Natural killer cell treated with Interleukin-12 subunit alpha and Interleukin-12 subunit beta and Interleukin-15 and Interleukin-18, amount 100 ng/mL, for 72 hours (primary cell): Measurements from ENCODE around the gene ARHGDIG. TPM values are rescaled to one million over a fixed set of nuclear protein-coding genes. Genes with fewer than 3 reads are reported as not detected.
"Not testable (repeated sequence)": the region's sequence is repeated elsewhere in the genome, so short reads cannot be mapped to it uniquely, and the experiment has no call there.

Source experiments
- ATAC-seq, 2 donors: fragments of 150-1000 bp; cut with Tn5 transposase in 1 of 2; sonication (Bioruptor Pico), chemical (Tn5 transposase) in 1 of 2; 2 replicates each; pipeline ENCODE4 v1.10.0; 2021
- DNase-seq: peaks from one replicate; pipeline ENCODE4 v3.0.0; 2022; ENCODE audit warnings: low spot score
- H3K27ac Mint-ChIP-seq, 2 donors: 1 replicate in 1 of 2; 2 replicates in 1 of 2; pipeline ENCODE4 v1.8.0; 2022; ENCODE audit warnings: mixed read lengths in 2 of 2, mild to moderate bottlenecking in 1 of 2, moderate library complexity in 1 of 2
- H3K27me3 Mint-ChIP-seq, 2 donors: 1 replicate in 1 of 2; 2 replicates in 1 of 2; pipeline ENCODE4 v1.8.0; 2022; ENCODE audit warnings: mixed read lengths in 2 of 2
- H3K36me3 Mint-ChIP-seq: one replicate; pipeline ENCODE4 v1.8.0; 2022; ENCODE audit warnings: mixed read lengths
- H3K4me1 Mint-ChIP-seq, 2 donors: 1 replicate in 1 of 2; 2 replicates in 1 of 2; pipeline ENCODE4 v1.8.0; 2022; ENCODE audit warnings: low read depth in 2 of 2, mixed read lengths in 2 of 2, mild to moderate bottlenecking in 1 of 2
- H3K4me3 Mint-ChIP-seq: one replicate; pipeline ENCODE4 v1.8.0; 2022; ENCODE audit warnings: mixed read lengths
- H3K9me3 Mint-ChIP-seq: 2 replicates; pipeline ENCODE4 v1.8.0; 2022; ENCODE audit warnings: mixed read lengths
- total RNA-seq, 2 donors: library from RNA; stranded (reverse); gene quantifications; one replicate each; pipeline ENCODE4 v1.2.3, GENCODE V29; 2022

Gene ARHGDIG
- total RNA-seq, 2 donors from 2014 or later = not detected

GRCh38 chr16:258091-258490 lies 22.3 kb upstream of the ARHGDIG start:
- H3K27ac Mint-ChIP-seq, ATAC-seq, H3K36me3 Mint-ChIP-seq, H3K27me3 Mint-ChIP-seq, H3K9me3 Mint-ChIP-seq, H3K4me3 Mint-ChIP-seq, DNase-seq: not testable (repeated sequence)
- H3K4me1 Mint-ChIP-seq = peaks cover 13 to 17% of the 10 kb centered on the region in 2 donors

GRCh38 chr16:259226-259625 lies 21.2 kb upstream of the ARHGDIG start:
- Mint-ChIP-seq H3K27me3 (no peaks in the 10 kb centered on the region), H3K27ac (peak overlapping the region in 1 of 2 donors; percentile 64), H3K4me3 (peak overlapping the region; percentile 67), H3K36me3 (peaks cover 4% of the 10 kb centered on the region), H3K9me3 (no peaks in the 10 kb centered on the region), H3K4me1 (peaks cover 13 to 15% of the 10 kb centered on the region in 2 donors)
- DNase-seq (no peak), ATAC-seq (peak; percentile 58 to 73)

- H3K4me1 Mint-ChIP-seq = peaks cover 13 to 14% of the 10 kb centered on the region in 2 donors
- peaks cover 4% of the 10 kb centered on the region for H3K36me3 Mint-ChIP-seq
- H3K27me3 Mint-ChIP-seq = no peaks in the 10 kb centered on the region
- ATAC-seq (no peak), DNase-seq (no peak)
- H3K9me3 Mint-ChIP-seq = no peaks in the 10 kb centered on the region
- H3K27ac Mint-ChIP-seq = no peak overlapping the region
- no peak overlapping the region for H3K4me3 Mint-ChIP-seq
Measured at GRCh38 chr16:259814-260253, 20.6 kb upstream of the ARHGDIG start.

DNA sequence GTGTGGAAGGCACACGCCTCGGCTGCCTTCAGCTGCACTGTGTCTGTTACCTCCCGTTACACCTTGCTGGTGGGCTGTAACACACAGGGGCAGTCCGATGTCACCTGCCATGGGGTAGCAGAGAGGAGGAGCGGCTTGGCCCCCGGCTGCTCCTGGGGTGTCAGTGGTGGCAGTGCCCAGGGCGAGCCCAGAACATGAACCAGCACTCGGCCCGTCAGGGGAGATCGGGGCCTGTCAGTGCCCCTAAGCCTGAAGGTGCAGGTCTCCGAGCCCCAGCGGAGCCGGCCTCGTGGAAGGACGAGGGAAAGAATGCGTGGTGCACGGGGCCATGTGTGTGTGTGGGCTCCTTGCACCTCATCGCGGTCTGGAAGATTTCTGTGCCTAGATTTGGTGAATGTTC lies 20.1 kb upstream of the ARHGDIG start:
- H3K27ac Mint-ChIP-seq = no peak overlapping the region
- peaks cover 4% of the 10 kb centered on the region for H3K36me3 Mint-ChIP-seq
- ATAC-seq (no peak), DNase-seq (no peak)
- H3K4me1 Mint-ChIP-seq = peaks cover 13 to 14% of the 10 kb centered on the region in 2 donors
- no peaks in the 10 kb centered on the region for H3K9me3 Mint-ChIP-seq
- no peak overlapping the region for H3K4me3 Mint-ChIP-seq
- H3K27me3 Mint-ChIP-seq = no peaks in the 10 kb centered on the region

- Mint-ChIP-seq H3K27me3 (no peaks in the 10 kb centered on the region), H3K27ac (no peak overlapping the region), H3K4me3 (no peak overlapping the region), H3K9me3 (no peaks in the 10 kb centered on the region), H3K4me1 (peaks cover 8 to 11% of the 10 kb centered on the region in 2 donors), H3K36me3 (peaks cover under 1% of the 10 kb centered on the region)
- DNase-seq (no peak), ATAC-seq (no peak)
Measured at GRCh38 chr16:261031-261691, 19.2 kb upstream of the ARHGDIG start.

- no peaks in the 10 kb centered on the region for H3K36me3 Mint-ChIP-seq
- DNase-seq = no peak
- H3K4me1 Mint-ChIP-seq = peaks cover 7 to 12% of the 10 kb centered on the region in 2 donors
- ATAC-seq = no peak
- no peak overlapping the region for H3K27ac Mint-ChIP-seq
- no peaks in the 10 kb centered on the region for H3K9me3 Mint-ChIP-seq
- no peaks in the 10 kb centered on the region for H3K27me3 Mint-ChIP-seq
- no peak overlapping the region for H3K4me3 Mint-ChIP-seq
Measured at GRCh38 chr16:262121-262745, 18.2 kb upstream of the ARHGDIG start.

GRCh38 chr16:263182-263774 lies 17.1 kb upstream of the ARHGDIG start:
- DNase-seq (no peak), ATAC-seq (no peak)
- H3K4me3 Mint-ChIP-seq = no peak overlapping the region
- peaks cover 14 to 20% of the 10 kb centered on the region in 2 donors for H3K4me1 Mint-ChIP-seq
- H3K36me3 Mint-ChIP-seq = no peaks in the 10 kb centered on the region
- no peaks in the 10 kb centered on the region for H3K9me3 Mint-ChIP-seq
- no peaks in the 10 kb centered on the region for H3K27me3 Mint-ChIP-seq
- H3K27ac Mint-ChIP-seq = no peak overlapping the region

DNA sequence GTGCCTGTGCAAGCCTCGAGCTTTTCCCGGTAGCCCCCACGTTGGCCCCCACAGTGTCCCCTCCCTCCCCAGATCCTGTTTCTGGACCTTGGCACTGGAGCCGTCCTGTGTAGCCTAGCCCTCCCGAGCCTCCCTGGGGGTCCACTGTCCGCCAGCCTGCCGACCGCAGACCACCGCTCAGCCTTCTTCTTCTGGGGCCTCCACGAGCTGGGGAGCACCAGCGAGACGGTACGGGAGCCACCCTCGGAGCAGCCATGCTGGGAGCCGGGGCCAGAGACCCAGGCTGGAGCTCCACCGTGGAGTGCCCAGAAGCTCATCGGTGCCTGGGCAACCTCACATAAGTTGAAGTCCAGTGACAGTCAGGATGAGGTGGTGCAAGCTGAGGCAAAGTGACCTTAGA lies 16.4 kb upstream of the ARHGDIG start:
- no peaks in the 10 kb centered on the region for H3K36me3 Mint-ChIP-seq
- no peak overlapping the region for H3K27ac Mint-ChIP-seq
- H3K4me1 Mint-ChIP-seq = peaks cover 13 to 19% of the 10 kb centered on the region in 2 donors
- H3K27me3 Mint-ChIP-seq = no peaks in the 10 kb centered on the region
- no peak overlapping the region for H3K4me3 Mint-ChIP-seq
- ATAC-seq (no peak), DNase-seq (no peak)
- H3K9me3 Mint-ChIP-seq = no peaks in the 10 kb centered on the region

DNA sequence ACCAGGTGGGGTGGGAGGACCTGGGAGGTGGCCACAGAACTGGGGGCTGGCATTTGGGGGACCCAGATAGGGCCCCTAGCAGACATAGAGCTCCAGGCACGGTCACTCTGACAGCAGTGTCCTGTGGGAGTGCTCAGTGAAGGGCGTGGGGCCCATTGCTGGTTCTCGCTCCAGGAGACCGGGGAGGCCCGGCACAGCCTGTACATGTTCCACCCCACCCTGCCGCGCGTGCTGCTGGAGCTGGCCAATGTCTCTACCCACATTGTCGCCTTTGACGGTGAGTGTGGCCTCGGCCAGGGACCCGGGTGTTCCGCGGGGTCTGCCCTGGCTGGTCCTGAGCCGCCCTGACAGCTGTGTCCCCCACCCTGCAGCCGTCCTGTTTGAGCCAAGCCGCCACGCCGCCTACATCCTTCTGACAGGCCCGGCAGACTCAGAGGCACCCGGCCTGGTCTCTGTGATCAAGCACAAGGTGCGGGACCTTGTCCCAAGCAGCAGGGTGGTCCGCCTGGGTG lies 15.9 kb upstream of the ARHGDIG start:
- no peak overlapping the region for H3K4me3 Mint-ChIP-seq
- H3K27ac Mint-ChIP-seq = no peak overlapping the region
- H3K27me3 Mint-ChIP-seq = no peaks in the 10 kb centered on the region
- H3K36me3 Mint-ChIP-seq = no peaks in the 10 kb centered on the region
- H3K4me1 Mint-ChIP-seq = peaks cover 8 to 14% of the 10 kb centered on the region in 2 donors
- no peak for DNase-seq
- H3K9me3 Mint-ChIP-seq = no peaks in the 10 kb centered on the region
- no peak for ATAC-seq

DNA sequence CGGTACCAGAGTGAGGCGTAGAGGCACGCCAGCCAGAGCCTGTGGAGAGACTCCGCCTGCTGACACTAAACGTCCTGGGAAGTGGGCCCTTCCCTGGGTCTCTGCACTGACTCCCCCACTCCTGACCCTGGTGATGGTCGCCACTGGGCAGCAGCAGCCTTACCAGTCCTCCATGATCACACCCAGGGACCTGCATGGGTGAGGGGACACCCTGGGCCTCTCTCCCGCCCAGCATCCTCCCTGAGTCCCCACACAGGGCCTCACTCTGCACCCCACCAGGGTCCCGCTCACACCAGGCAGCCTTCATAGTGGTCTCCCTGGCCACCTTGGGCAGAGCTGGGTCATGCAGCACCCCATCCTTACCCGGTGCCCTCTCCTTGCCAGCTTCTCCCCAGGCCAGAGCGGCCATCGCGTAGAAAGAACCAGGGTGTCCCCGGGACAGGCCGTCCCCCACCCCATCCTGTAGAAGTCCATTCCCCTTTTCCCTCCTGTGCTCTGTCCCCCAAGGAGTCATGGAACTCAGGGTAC lies 15.3 kb upstream of the ARHGDIG start:
- no peak overlapping the region for H3K4me3 Mint-ChIP-seq
- H3K9me3 Mint-ChIP-seq = no peaks in the 10 kb centered on the region
- ATAC-seq = no peak
- H3K27me3 Mint-ChIP-seq = no peaks in the 10 kb centered on the region
- no peaks in the 10 kb centered on the region for H3K36me3 Mint-ChIP-seq
- peaks cover 8 to 14% of the 10 kb centered on the region in 2 donors for H3K4me1 Mint-ChIP-seq
- no peak overlapping the region for H3K27ac Mint-ChIP-seq
- no peak for DNase-seq

DNA sequence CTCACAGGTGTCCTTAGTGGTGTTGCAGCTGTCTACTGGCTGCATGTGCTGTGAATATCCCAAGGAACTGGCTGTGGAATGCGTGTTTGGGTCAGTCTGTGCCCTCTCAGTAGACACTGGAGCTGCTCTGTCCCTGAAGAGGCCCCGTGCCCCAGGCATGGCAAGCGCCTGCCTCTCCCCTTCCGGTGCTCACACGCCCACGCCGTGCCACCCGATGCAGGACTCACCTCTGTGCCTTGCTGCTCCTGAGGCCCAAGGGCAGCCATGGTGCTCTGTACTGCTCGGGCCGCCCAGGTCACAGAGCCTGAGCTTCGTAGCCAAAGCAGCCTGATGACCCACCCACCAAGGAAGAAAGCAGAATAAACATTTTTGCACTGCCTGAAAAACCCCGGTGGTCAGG lies 14.7 kb upstream of the ARHGDIG start:
- H3K27ac Mint-ChIP-seq = no peak overlapping the region
- no peaks in the 10 kb centered on the region for H3K9me3 Mint-ChIP-seq
- peaks cover 8 to 14% of the 10 kb centered on the region in 2 donors for H3K4me1 Mint-ChIP-seq
- ATAC-seq (no peak), DNase-seq (no peak)
- H3K4me3 Mint-ChIP-seq = no peak overlapping the region
- H3K27me3 Mint-ChIP-seq = no peaks in the 10 kb centered on the region
- no peaks in the 10 kb centered on the region for H3K36me3 Mint-ChIP-seq

- ATAC-seq = no peak
- H3K27ac Mint-ChIP-seq = no peak overlapping the region
- H3K9me3 Mint-ChIP-seq = no peaks in the 10 kb centered on the region
- DNase-seq = no peak
- no peak overlapping the region for H3K4me3 Mint-ChIP-seq
- H3K36me3 Mint-ChIP-seq = no peaks in the 10 kb centered on the region
- peaks cover 8 to 14% of the 10 kb centered on the region in 2 donors for H3K4me1 Mint-ChIP-seq
- H3K27me3 Mint-ChIP-seq = no peaks in the 10 kb centered on the region
Measured at GRCh38 chr16:266258-267164, 13.9 kb upstream of the ARHGDIG start.

DNA sequence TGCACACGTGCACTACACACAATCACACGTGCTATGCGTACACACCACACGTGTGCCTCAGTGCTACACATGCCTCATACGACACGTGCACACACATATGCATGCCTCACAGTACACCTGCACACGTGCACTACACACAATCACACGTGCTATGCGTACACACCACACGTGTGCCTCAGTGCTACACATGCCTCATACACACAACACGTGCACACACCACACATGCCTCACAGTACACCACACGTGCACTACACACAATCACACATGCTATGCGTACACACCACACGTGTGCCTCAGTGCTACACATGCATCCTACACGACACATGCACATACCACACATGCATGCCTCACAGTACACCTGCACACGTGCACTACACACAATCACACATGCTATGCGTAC lies 12.8 kb upstream of the ARHGDIG start:
- H3K4me1 Mint-ChIP-seq, DNase-seq, H3K27me3 Mint-ChIP-seq, H3K4me3 Mint-ChIP-seq, H3K27ac Mint-ChIP-seq, H3K9me3 Mint-ChIP-seq, ATAC-seq, H3K36me3 Mint-ChIP-seq: not testable (repeated sequence)
